Stomach smooth muscle (tissue), 2 donors: ENCODE results near the gene RIN3.

ENCODE experiments used
- H3K27ac ChIP-seq: one replicate; pipeline ENCODE4 v1.7.0; 2013; ENCODE audit warnings: mild to moderate bottlenecking, low read length, inconsistent platforms
- H3K27me3 ChIP-seq, 2 donors: one replicate each; pipeline ENCODE4 v1.7.0; 2013; ENCODE audit warnings: low read length in 2 of 2; ENCODE audit not compliant: insufficient read depth in 2 of 2, control insufficient read depth in 1 of 2
- H3K36me3 ChIP-seq, 2 donors: one replicate each; pipeline ENCODE4 v1.7.0; 2013; ENCODE audit warnings: low read length in 2 of 2; ENCODE audit not compliant: control insufficient read depth in 2 of 2, insufficient read depth in 2 of 2
- H3K4me1 ChIP-seq: one replicate; pipeline ENCODE4 v1.7.0; 2013; ENCODE audit warnings: low read length; ENCODE audit not compliant: control insufficient read depth, insufficient read depth
- H3K4me3 ChIP-seq, 2 donors: one replicate each; pipeline ENCODE4 v1.7.0; 2013; ENCODE audit warnings: low read length in 2 of 2
- H3K9ac ChIP-seq, 2 donors: one replicate each; pipeline ENCODE4 v1.7.0; 2013; ENCODE audit warnings: low read length in 2 of 2, mild to moderate bottlenecking in 1 of 2
- H3K9me3 ChIP-seq, 2 donors: one replicate each; pipeline ENCODE4 v1.7.0; 2013; ENCODE audit warnings: low read length in 2 of 2; ENCODE audit not compliant: control insufficient read depth in 2 of 2
- donor health status: healthy.
- donor health status: Pancreatic carcinoma.

Gene RIN3

DNA sequence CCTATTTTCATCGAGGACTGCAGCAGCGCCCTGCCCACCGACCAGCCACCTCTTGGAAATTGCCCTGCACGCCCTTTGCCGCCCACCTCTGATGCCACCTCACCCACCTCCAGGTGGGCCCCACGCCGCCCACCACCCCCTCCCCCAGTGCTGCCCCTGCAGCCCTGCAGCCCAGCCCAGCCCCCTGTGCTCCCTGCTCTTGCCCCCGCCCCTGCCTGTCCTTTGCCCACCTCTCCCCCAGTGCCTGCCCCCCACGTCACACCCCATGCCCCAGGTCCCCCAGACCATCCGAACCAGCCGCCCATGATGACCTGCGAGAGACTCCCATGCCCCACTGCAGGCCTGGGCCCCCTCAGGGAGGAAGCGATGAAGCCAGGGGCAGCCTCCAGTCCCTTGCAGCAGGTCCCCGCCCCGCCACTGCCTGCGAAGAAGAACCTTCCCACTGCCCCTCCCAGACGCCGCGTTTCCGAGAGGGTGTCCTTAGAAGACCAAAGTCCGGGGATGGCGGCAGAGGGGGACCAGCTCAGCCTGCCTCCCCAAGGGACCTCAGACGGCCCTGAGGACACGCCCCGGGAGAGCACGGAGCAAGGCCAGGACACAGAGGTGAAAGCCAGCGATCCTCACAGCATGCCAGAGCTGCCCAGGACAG lies 138.3 kb downstream of the RIN3 start:
- H3K36me3 ChIP-seq = peaks cover 5 to 18% of the 10 kb centered on the region in 2 donors
- H3K9me3 ChIP-seq = no peaks in the 10 kb centered on the region
- no peaks in the 10 kb centered on the region for H3K27me3 ChIP-seq
- peak overlapping the region; percentile 49 for H3K27ac ChIP-seq
- H3K4me3 ChIP-seq = no peak overlapping the region
- H3K4me1 ChIP-seq = peaks cover 49% of the 10 kb centered on the region
- no peak overlapping the region for H3K9ac ChIP-seq

DNA sequence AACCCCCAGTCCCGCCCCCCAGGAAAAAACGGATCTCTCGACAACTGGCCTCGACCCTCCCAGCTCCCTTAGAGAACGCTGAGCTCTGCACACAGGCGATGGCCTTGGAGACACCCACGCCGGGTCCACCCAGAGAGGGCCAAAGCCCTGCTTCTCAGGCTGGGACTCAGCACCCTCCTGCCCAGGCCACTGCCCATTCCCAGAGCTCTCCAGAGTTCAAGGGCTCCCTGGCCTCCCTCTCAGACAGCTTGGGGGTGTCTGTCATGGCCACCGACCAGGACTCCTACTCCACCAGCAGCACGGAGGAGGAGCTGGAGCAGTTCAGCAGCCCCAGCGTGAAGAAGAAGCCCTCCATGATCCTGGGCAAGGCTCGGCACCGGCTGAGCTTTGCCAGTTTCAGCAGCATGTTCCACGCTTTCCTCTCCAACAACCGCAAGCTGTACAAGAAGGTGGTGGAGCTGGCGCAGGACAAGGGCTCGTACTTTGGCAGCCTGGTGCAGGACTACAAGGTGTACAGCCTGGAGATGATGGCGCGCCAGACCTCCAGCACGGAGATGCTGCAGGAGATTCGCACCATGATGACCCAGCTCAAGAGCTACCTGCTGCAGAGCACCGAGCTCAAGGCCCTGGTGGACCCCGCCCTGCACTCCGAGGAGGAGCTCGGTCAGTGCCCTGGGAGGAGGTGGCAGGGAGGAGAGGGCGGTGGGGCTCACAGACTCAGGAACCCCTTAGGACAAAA lies 139.0 kb downstream of the RIN3 start:
- H3K27ac ChIP-seq = peak overlapping the region; percentile 49
- H3K36me3 ChIP-seq = peaks cover 5 to 18% of the 10 kb centered on the region in 2 donors
- H3K9me3 ChIP-seq = no peaks in the 10 kb centered on the region
- H3K4me3 ChIP-seq = peak overlapping the region in 1 of 2 donors; percentile 40
- H3K4me1 ChIP-seq = peaks cover 46% of the 10 kb centered on the region
- H3K9ac ChIP-seq = peak overlapping the region in 1 of 2 donors; percentile 15
- H3K27me3 ChIP-seq = no peaks in the 10 kb centered on the region

DNA sequence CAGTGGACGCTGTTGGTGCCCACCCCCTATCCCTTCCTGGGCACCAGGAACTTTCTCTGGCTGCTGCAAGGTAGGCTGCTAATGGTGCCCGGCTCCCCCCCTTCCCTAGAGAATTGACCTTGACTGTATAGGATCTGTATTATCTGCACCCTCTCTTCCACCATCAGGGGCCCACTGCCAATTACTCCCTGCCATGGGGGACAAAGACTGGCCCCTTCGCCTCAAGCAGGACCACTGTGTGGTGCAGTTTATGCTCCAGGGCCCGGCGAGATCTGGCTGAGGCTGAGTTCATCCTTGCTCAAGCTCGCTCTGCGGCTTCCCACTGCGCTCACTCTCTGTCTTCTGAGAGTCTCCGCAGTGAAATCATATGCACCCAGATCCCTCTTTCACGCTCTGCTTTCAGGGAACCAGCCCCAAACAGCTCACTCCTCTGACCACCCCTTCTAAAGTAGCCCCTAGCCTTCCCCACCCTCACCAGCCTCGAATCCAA lies 139.6 kb downstream of the RIN3 start:
- H3K4me1 ChIP-seq = peaks cover 40% of the 10 kb centered on the region
- H3K27ac ChIP-seq = no peak overlapping the region
- no peaks in the 10 kb centered on the region for H3K9me3 ChIP-seq
- peak overlapping the region in 1 of 2 donors; percentile 5 for H3K9ac ChIP-seq
- peak overlapping the region in 1 of 2 donors; percentile 35 for H3K4me3 ChIP-seq
- peaks cover 5 to 22% of the 10 kb centered on the region in 2 donors for H3K36me3 ChIP-seq
- no peaks in the 10 kb centered on the region for H3K27me3 ChIP-seq

DNA sequence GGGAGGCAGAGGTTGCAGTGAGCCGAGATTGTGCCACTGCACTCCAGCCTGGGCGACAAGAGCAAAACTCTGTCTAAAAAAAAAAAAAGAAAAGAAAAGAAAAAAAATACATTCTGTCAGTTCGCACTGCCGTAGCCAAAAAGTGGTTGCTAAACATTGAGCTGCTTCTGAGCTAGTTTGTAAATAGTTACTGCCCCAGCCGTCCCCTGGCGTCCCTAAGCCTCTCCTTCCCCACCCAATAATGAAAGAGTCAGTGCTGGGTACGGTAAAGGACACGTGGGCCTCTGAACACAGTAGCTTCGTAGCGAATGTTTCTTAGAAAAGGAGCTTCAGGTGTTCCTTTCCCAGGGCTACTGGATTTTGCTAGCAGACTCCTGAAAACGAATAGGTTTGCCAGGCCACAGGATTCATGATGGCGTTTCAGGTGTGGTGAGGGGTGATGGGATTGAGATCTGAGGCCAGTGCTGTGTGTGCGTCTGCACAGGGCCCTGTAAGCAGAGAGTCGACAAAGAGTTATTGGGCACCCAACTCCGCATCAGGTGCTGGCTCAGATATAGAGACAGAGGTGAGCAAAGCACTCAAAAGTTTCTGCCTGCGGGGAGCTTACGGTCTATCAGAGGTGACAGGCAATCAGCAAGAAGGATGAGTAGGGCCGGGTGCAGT lies 140.8 kb downstream of the RIN3 start:
- Histone ChIP-seq H3K27ac (peak overlapping the region; percentile 31), H3K27me3 (no peaks in the 10 kb centered on the region), H3K9me3 (no peaks in the 10 kb centered on the region), H3K4me1 (peaks cover 30% of the 10 kb centered on the region), H3K9ac (no peak overlapping the region), H3K4me3 (no peak overlapping the region), H3K36me3 (peaks cover 5 to 31% of the 10 kb centered on the region in 2 donors)

DNA sequence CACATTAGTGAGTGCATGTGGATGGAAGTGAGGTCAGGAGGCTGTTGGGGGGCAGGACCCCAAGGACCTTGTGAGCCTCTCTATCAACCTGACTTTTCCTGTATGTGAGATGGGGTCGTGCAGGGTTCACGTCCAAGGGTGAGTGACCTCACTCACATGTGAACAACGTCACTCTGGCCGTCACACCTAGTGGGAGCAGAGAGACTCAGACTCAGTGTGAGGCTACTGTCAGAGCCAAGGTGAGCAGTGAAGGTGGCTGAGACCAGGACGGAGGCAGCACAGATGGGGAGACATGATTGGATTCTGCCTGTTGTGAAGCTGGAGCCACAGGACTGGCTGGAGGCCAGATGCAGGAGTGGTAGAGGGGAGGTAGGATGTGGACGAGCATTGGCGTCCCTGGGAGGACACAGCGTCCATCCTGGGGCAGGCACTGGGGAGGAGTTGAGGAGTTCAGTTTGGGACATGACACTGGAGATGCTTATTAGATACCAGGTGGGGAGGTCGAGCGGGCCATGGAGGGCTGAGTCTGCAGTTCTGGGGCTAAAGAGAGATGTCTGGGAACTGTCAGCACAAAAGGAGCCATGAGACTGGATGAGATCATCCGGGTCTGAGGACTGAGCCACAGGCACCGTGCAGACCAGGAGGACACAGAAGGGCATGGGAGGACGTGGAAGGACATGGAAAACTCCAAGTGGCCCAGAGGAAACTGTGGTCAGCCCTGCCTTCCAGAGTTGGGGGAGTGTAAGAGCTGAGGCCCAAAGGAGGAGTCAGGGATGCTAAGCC lies 142.0 kb downstream of the RIN3 start:
- peaks cover 23% of the 10 kb centered on the region for H3K4me1 ChIP-seq
- peaks cover 5 to 38% of the 10 kb centered on the region in 2 donors for H3K36me3 ChIP-seq
- H3K27ac ChIP-seq = peak overlapping the region; percentile 41
- H3K9me3 ChIP-seq = no peaks in the 10 kb centered on the region
- no peaks in the 10 kb centered on the region for H3K27me3 ChIP-seq
- peak overlapping the region; percentile 3 to 36 for H3K9ac ChIP-seq
- peak overlapping the region in 1 of 2 donors; percentile 2 for H3K4me3 ChIP-seq

DNA sequence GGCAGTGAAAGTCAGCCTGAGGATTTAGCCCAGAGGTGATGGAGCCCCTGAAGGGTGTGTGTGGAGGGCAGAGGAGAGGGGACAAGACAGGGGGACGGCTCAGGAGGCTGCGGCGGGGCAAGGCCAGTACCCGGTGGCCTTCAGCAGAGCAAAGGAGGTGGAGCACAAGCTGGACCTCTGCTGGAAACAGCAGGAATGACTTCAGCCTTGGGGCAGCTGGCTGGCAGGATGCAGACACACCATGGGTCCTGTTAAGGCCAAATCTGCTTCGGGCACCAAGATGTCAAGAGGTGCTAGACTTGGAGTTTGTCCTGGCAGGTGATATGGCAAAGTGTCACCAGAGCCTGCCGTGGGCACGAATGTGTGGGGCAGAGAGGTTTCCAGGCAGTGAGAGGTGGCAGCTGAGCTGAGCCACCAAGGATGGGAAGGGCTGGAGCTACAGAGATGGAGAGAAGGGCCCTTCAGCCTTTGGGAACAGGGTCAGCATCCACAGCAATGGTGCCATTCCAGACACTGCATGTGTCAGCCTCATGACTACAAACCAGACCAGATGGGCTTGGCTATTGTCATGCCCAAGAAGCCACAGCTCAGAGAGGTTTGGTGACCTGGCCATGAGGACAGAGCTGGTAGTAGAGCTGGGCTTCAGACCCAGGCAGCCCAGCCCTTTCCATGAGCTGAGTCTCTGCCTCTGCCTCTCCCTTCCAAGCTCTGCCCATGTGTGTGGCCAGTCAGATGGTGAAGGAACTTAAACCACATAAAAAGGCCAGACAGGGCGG lies 142.9 kb downstream of the RIN3 start:
- Histone ChIP-seq H3K4me3 (no peak overlapping the region), H3K27ac (peak overlapping the region; percentile 41)

DNA sequence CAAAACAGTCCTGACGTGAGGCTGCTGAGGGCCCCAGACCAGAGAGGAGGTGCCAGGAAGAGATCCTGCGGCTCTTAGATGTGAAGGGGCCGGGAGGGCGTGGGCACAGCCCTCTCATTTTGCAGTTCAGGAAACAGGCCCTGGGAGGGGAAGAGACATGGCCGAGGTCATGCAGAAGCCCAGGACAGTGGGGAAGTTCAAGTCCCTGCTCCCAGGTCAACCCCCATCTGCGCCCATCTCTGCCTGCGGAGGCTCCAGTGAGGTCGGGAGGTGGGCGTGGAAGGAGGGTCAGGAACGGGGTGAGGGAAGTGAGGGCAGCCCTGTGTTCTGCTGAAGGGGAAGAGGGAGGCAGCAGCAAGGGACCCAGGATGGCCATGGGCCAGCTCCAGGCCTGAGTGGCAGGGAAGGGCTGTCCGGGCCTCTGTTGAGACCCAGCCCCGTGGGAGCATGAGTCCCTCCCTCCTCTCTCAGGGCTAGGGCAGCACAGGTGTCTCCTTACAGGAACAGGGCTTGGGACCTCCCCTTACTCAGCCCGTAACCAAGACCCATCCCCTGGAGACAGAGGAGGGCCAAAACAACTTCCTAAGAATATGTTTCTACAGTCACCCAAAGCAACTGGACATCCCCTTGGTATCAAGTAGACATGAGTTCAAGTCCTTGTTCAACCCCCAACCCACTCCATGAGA lies 144.0 kb downstream of the RIN3 start:
- Histone ChIP-seq H3K36me3 (peaks cover 9 to 42% of the 10 kb centered on the region in 2 donors), H3K4me1 (peaks cover 22% of the 10 kb centered on the region), H3K9me3 (no peaks in the 10 kb centered on the region), H3K9ac (no peak overlapping the region), H3K4me3 (no peak overlapping the region), H3K27me3 (no peaks in the 10 kb centered on the region), H3K27ac (no peak overlapping the region)

More for the DNA sequence above, 142.9 kb downstream of the RIN3 start:
- H3K36me3 ChIP-seq = peaks cover 8 to 44% of the 10 kb centered on the region in 2 donors
- H3K27me3 ChIP-seq = no peaks in the 10 kb centered on the region
- H3K4me1 ChIP-seq = peaks cover 22% of the 10 kb centered on the region
- no peaks in the 10 kb centered on the region for H3K9me3 ChIP-seq
- H3K9ac ChIP-seq = peak overlapping the region in 1 of 2 donors; percentile 3

DNA sequence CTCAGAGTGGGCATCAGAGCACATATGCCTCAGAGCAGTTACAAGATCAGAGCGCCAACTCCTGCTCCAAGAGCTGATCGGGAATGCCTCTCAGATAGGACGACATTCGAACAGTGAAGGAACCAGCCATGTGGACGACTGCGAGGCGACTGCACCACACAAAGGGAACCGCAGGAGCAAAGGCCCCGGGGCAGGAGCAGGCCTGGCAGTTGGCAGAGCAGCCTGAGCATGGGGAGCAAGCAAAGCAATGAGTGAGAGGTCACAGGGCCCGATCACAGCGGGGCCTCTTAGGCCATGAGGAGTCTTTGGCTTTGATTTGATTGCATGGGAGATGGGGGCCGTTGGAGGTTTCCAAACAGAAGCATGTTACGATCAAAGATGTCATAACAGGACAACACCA lies 144.6 kb downstream of the RIN3 start:
- no peak overlapping the region for H3K27ac ChIP-seq

DNA sequence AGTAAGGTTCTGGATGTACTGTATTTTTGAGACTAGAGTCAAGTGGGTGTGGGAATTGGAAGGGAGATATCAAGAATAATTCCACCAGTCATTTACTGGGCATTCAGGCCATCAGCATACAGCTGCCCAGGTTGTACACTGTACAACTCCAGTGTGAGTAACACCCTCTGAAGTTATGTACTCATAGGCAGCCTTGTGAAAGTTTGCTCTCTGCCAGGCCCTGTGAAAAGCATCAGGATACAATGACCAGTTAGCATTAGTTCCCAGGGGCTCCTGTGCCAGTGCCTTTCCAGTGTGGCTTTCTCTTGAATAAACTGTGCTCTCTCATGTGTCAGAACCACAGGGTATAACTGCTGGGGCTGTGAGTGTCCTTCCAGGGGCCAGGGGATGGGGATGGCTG lies 145.1 kb downstream of the RIN3 start:
- Histone ChIP-seq H3K4me1 (peaks cover 22% of the 10 kb centered on the region), H3K4me3 (no peak overlapping the region), H3K36me3 (peaks cover 6 to 43% of the 10 kb centered on the region in 2 donors), H3K27me3 (no peaks in the 10 kb centered on the region), H3K27ac (no peak overlapping the region), H3K9me3 (no peaks in the 10 kb centered on the region), H3K9ac (no peak overlapping the region)

More for the DNA sequence above, 144.6 kb downstream of the RIN3 start:
- no peaks in the 10 kb centered on the region for H3K9me3 ChIP-seq
- H3K9ac ChIP-seq = no peak overlapping the region
- H3K36me3 ChIP-seq = peaks cover 6 to 39% of the 10 kb centered on the region in 2 donors
- H3K4me1 ChIP-seq = peaks cover 22% of the 10 kb centered on the region
- no peak overlapping the region for H3K4me3 ChIP-seq
- no peaks in the 10 kb centered on the region for H3K27me3 ChIP-seq
